Measurements from ENCODE around the gene RELL2. TPM values are rescaled to one million over a fixed set of nuclear protein-coding genes. Genes with fewer than 3 reads are reported as not detected.

The RELL2 gene
- total RNA-seq, 2 experiments from 2014 or later = 31.4 to 35.6 TPM

GRCh38 chr5:141611289-141611688 is 25.5 kb upstream of the RELL2 start:
- intact Hi-C loops (cut with micrococcal nuclease) = no loop called here
- peaks cover 39% of the 10 kb centered on the region for H3K36me3 Mint-ChIP-seq (ENCODE audit: low read depth)
- no peak overlapping the region for H3K4me3 Mint-ChIP-seq
- ATAC-seq = no peak
- ChIA-PET POLR2A (interaction anchor here (1.3 kb wide), 1 partner anchor 8 kb away, joined by 3 read pairs; no protein-coding TSS in a partner anchor), CTCF (interaction anchor here (13.6 kb wide), 1 partner anchor 19 kb away, joined by 297 read pairs; no protein-coding TSS in a partner anchor)
- no peak for DNase-seq
- no peaks in the 10 kb centered on the region for H3K27me3 Mint-ChIP-seq
- peaks cover 83% of the 10 kb centered on the region for H3K4me1 Mint-ChIP-seq (ENCODE audit: low read depth)
- peak overlapping the region; percentile 43 for H3K27ac Mint-ChIP-seq
- H3K9me3 Mint-ChIP-seq = no peaks in the 10 kb centered on the region
- TF ChIP-seq CTCF (IDR thresholded peaks at IDR 0.05) = no peak

- no peak overlapping the region for H3K4me3 Mint-ChIP-seq
- peak overlapping the region; percentile 54 for H3K27ac Mint-ChIP-seq
- H3K36me3 Mint-ChIP-seq (ENCODE audit: low read depth) = peaks cover 46% of the 10 kb centered on the region
- no peaks in the 10 kb centered on the region for H3K9me3 Mint-ChIP-seq
- CTCF ChIA-PET = interaction anchor here (1.9 to 13.6 kb wide), 3 partner anchors 21 to 46 kb away, joined by 4 to 297 read pairs (median 8); no protein-coding TSS in a partner anchor
- POLR2A ChIA-PET = no interaction called here
- TF ChIP-seq CTCF (IDR thresholded peaks at IDR 0.05) = no peak
- ATAC-seq (no peak), DNase-seq (no peak)
- intact Hi-C loops (cut with micrococcal nuclease) = no loop called here
- H3K27me3 Mint-ChIP-seq = no peaks in the 10 kb centered on the region
- peaks cover 76% of the 10 kb centered on the region for H3K4me1 Mint-ChIP-seq (ENCODE audit: low read depth)
These were observed 23.5 kb upstream of the RELL2 start for GRCh38 chr5:141613344-141613743.

- Mint-ChIP-seq H3K4me3 (peak overlapping the region; percentile 99), H3K27ac (peak overlapping the region; percentile 96), H3K9me3 (no peaks in the 10 kb centered on the region), H3K27me3 (no peaks in the 10 kb centered on the region), H3K4me1 (ENCODE audit: low read depth) (peaks cover 63% of the 10 kb centered on the region), H3K36me3 (ENCODE audit: low read depth) (peaks cover 47% of the 10 kb centered on the region)
- no peak for TF ChIP-seq CTCF (IDR thresholded peaks at IDR 0.05)
- DNase-seq = peak; percentile 46
- ChIA-PET POLR2A (interaction anchor here (0.7 to 4.1 kb wide), 7 partner anchors 8 to 100 kb away, joined by 3 to 37 read pairs (median 4); partner anchors contain the start of genes HDAC3 and RELL2), CTCF (interaction anchor here (0.8 to 13.6 kb wide), 11 partner anchors 11 to 397 kb away, joined by 3 to 297 read pairs (median 7); partner anchors contain the start of genes GNPDA1, HDAC3 and RELL2)
- no peak for ATAC-seq
- intact Hi-C loops (cut with micrococcal nuclease) = no loop called here
These were observed 20.6 kb upstream of the RELL2 start for GRCh38 chr5:141615991-141616720.

- peak overlapping the region; percentile 99 for H3K4me3 Mint-ChIP-seq
- H3K27me3 Mint-ChIP-seq = no peaks in the 10 kb centered on the region
- ATAC-seq (no peak), DNase-seq (no peak)
- H3K36me3 Mint-ChIP-seq (ENCODE audit: low read depth) = peaks cover 49% of the 10 kb centered on the region
- H3K27ac Mint-ChIP-seq = peak overlapping the region; percentile 96
- ChIA-PET POLR2A (interaction anchor here (0.7 to 4.1 kb wide), 10 partner anchors 9 to 101 kb away, joined by 3 to 37 read pairs (median 5); partner anchors contain the start of genes HDAC3 and RELL2), CTCF (interaction anchor here (1.2 to 13.6 kb wide), 11 partner anchors 12 to 396 kb away, joined by 3 to 297 read pairs (median 7); partner anchors contain the start of genes GNPDA1, HDAC3 and RELL2)
- H3K9me3 Mint-ChIP-seq = no peaks in the 10 kb centered on the region
- no peak for TF ChIP-seq CTCF (IDR thresholded peaks at IDR 0.05)
- intact Hi-C loops (cut with micrococcal nuclease) = no loop called here
- H3K4me1 Mint-ChIP-seq (ENCODE audit: low read depth) = peaks cover 61% of the 10 kb centered on the region
These were observed 19.7 kb upstream of the RELL2 start for GRCh38 chr5:141617128-141617527.

- intact Hi-C loops (cut with micrococcal nuclease) = loop anchor here (2.0 kb wide), 1 partner anchor 13 kb away; no protein-coding TSS in a partner anchor
- peaks cover 51% of the 10 kb centered on the region for H3K36me3 Mint-ChIP-seq (ENCODE audit: low read depth)
- DNase-seq (no peak), ATAC-seq (no peak)
- POLR2A ChIA-PET = interaction anchor here (0.8 to 4.1 kb wide), 7 partner anchors 9 to 25 kb away, joined by 3 to 37 read pairs (median 6); partner anchors contain the start of genes HDAC3 and RELL2
- peak overlapping the region; percentile 96 for H3K27ac Mint-ChIP-seq
- peaks cover 56% of the 10 kb centered on the region for H3K4me1 Mint-ChIP-seq (ENCODE audit: low read depth)
- no peaks in the 10 kb centered on the region for H3K9me3 Mint-ChIP-seq
- CTCF ChIA-PET = interaction anchor here (1.3 to 13.6 kb wide), 9 partner anchors 12 to 60 kb away, joined by 3 to 297 read pairs (median 14); partner anchors contain the start of genes HDAC3 and RELL2
- no peak for TF ChIP-seq CTCF (IDR thresholded peaks at IDR 0.05)
- no peaks in the 10 kb centered on the region for H3K27me3 Mint-ChIP-seq
- peak overlapping the region; percentile 99 for H3K4me3 Mint-ChIP-seq
These were observed 19.1 kb upstream of the RELL2 start for GRCh38 chr5:141617682-141618029.
